Uterus (tissue), 4 donors: Measurements from ENCODE around the gene MAD1L1. TPM values are rescaled to one million over a fixed set of nuclear protein-coding genes. Genes with fewer than 3 reads are reported as not detected.

Source experiments
- DNase-seq, 2 donors: peaks; one replicate each; pipeline ENCODE4 v3.0.0-alpha.2; 2019 to 2020
- H3K27ac ChIP-seq, 2 donors: fragments of 200-600 bp; sonication (generic); 1 replicate in 1 of 2; 2 replicates in 1 of 2; pipeline ENCODE4 v1.5.1; 2016 to 2018
- H3K27me3 ChIP-seq, 2 donors: fragments of 200-600 bp; sonication (generic); one replicate each; pipeline ENCODE4 v1.5.1; 2018 to 2019; ENCODE audit warnings: control low read depth in 1 of 2
- H3K36me3 ChIP-seq, 2 donors: fragments of 200-600 bp; sonication (generic); one replicate each; pipeline ENCODE4 v1.5.1; 2019; ENCODE audit warnings: control low read depth in 1 of 2
- H3K4me1 ChIP-seq, 2 donors: fragments of 200-600 bp; sonication (generic); one replicate each; pipeline ENCODE4 v1.5.1; 2018 to 2019; ENCODE audit warnings: control low read depth in 1 of 2
- H3K4me3 ChIP-seq, 2 donors: fragments of 200-600 bp; sonication (generic); 1 replicate in 1 of 2; 2 replicates in 1 of 2; pipeline ENCODE4 v1.5.1; 2018 to 2019; ENCODE audit warnings: mild to moderate bottlenecking in 1 of 2
- H3K9me3 ChIP-seq, 2 donors: fragments of 200-600 bp; sonication (generic); one replicate each; pipeline ENCODE4 v1.5.1; 2019; ENCODE audit warnings: control low read depth in 1 of 2
- CTCF ChIP-seq, 4 experiments: fragments of 200-600 bp in 2 of 4; fragments of 450-650 bp in 2 of 4; sonication (generic) in 2 of 4; IDR thresholded peaks; one replicate each; pipeline ENCODE4 v1.5.1; 2016 to 2019; ENCODE audit warnings: antibody characterized with exemption in 4 of 4, mild to moderate bottlenecking in 2 of 4, moderate library complexity in 1 of 4
- POLR2A ChIP-seq, 2 donors: fragments of 450-650 bp; IDR thresholded peaks; one replicate each; pipeline ENCODE4 v1.6.1; 2016; ENCODE audit warnings: antibody characterized with exemption in 2 of 2, mild to moderate bottlenecking in 1 of 2, moderate library complexity in 1 of 2
- intact Hi-C: fragments of 100-400 bp; cut with DNase I; formaldehyde crosslinking; loops from one replicate; pipeline ENCODE4 v1.15.1; 2023; ENCODE audit warnings: low total_unique reads
- total RNA-seq, 4 donors: library from RNA; depleted of rRNA in 3 of 4; stranded (reverse); fragments of >200 nt in 3 of 4; gene quantifications; one replicate each; pipeline versions ENCODE4 v1.1.0 to v1.2.4, GENCODE V29; 2014 to 2023
- donor health status: DM: yes; HTN: yes; CAD: no.

The MAD1L1 gene
- total RNA-seq, 4 donors from 2014 or later, result 13.3 to 37.4 (median 33.1) TPM

GRCh38 chr7:2228921-2229320 is 3.8 kb downstream of the MAD1L1 start:
- no peak for TF ChIP-seq CTCF (IDR thresholded peaks at IDR 0.05)
- TF ChIP-seq POLR2A (IDR thresholded peaks at IDR 0.05), result no peak
- Histone ChIP-seq H3K4me1 (peaks cover 0 to 7% of the 10 kb centered on the region in 2 donors), H3K9me3 (no peaks in the 10 kb centered on the region), H3K27ac (no peak overlapping the region), H3K4me3 (no peak overlapping the region), H3K27me3 (no peaks in the 10 kb centered on the region), H3K36me3 (no peaks in the 10 kb centered on the region)
- no peak for DNase-seq
- intact Hi-C loops, result no loop called here

- intact Hi-C loops, result no loop called here
- Histone ChIP-seq H3K36me3 (no peaks in the 10 kb centered on the region), H3K27me3 (no peaks in the 10 kb centered on the region), H3K4me1 (peaks cover 0 to 7% of the 10 kb centered on the region in 2 donors), H3K27ac (no peak overlapping the region), H3K9me3 (no peaks in the 10 kb centered on the region), H3K4me3 (no peak overlapping the region)
- TF ChIP-seq POLR2A (IDR thresholded peaks at IDR 0.05), result no peak
- TF ChIP-seq CTCF (IDR thresholded peaks at IDR 0.05), result no peak
- no peak for DNase-seq
Observed at GRCh38 chr7:2227699-2228098, 5.0 kb downstream of the MAD1L1 start.

GRCh38 chr7:2225830-2226229 is 6.9 kb downstream of the MAD1L1 start:
- no peak overlapping the region for H3K4me3 ChIP-seq
- no peaks in the 10 kb centered on the region for H3K9me3 ChIP-seq
- H3K27ac ChIP-seq, result no peak overlapping the region
- intact Hi-C loops, result no loop called here
- H3K4me1 ChIP-seq, result peaks cover 0 to 2% of the 10 kb centered on the region in 2 donors
- no peak for TF ChIP-seq POLR2A (IDR thresholded peaks at IDR 0.05)
- no peak for TF ChIP-seq CTCF (IDR thresholded peaks at IDR 0.05)
- no peaks in the 10 kb centered on the region for H3K36me3 ChIP-seq
- no peak for DNase-seq
- H3K27me3 ChIP-seq, result no peaks in the 10 kb centered on the region

GRCh38 chr7:2225336-2225735 is 7.4 kb downstream of the MAD1L1 start:
- H3K4me1 ChIP-seq, result no peaks in the 10 kb centered on the region
- no peaks in the 10 kb centered on the region for H3K27me3 ChIP-seq
- TF ChIP-seq POLR2A (IDR thresholded peaks at IDR 0.05) (no peak), CTCF (IDR thresholded peaks at IDR 0.05) (no peak)
- H3K27ac ChIP-seq, result no peak overlapping the region
- no peaks in the 10 kb centered on the region for H3K36me3 ChIP-seq
- no peaks in the 10 kb centered on the region for H3K9me3 ChIP-seq
- intact Hi-C loops, result no loop called here
- no peak for DNase-seq
- H3K4me3 ChIP-seq, result no peak overlapping the region

- no peak for DNase-seq
- no peaks in the 10 kb centered on the region for H3K4me1 ChIP-seq
- H3K4me3 ChIP-seq, result no peak overlapping the region
- TF ChIP-seq POLR2A (IDR thresholded peaks at IDR 0.05) (no peak), CTCF (IDR thresholded peaks at IDR 0.05) (no peak)
- H3K27ac ChIP-seq, result no peak overlapping the region
- intact Hi-C loops, result no loop called here
- H3K9me3 ChIP-seq, result no peaks in the 10 kb centered on the region
- H3K36me3 ChIP-seq, result no peaks in the 10 kb centered on the region
- H3K27me3 ChIP-seq, result no peaks in the 10 kb centered on the region
Observed at GRCh38 chr7:2224934-2225333, 7.8 kb downstream of the MAD1L1 start.
